Skeletal muscle cell (primary cell): ENCODE results near the gene KLC3.
"Not testable (repeated sequence)": the region's sequence is repeated elsewhere in the genome, so short reads cannot be mapped to it uniquely, and the experiment has no call there.

Source experiments
- DNase-seq: peaks from one replicate; pipeline ENCODE4 v3.0.0-alpha.2; 2010; ENCODE audit warnings: low read depth
- H3K4me3 ChIP-seq: 2 replicates; pipeline ENCODE4 v1.5.1; 2011; ENCODE audit warnings: low read depth, mild to moderate bottlenecking, control low read depth, low read length, moderate library complexity

Gene KLC3

GRCh38 chr19:45312285-45312684 is 28.3 kb upstream of the KLC3 start:
- DNase-seq, H3K4me3 ChIP-seq: not testable (repeated sequence)

DNA sequence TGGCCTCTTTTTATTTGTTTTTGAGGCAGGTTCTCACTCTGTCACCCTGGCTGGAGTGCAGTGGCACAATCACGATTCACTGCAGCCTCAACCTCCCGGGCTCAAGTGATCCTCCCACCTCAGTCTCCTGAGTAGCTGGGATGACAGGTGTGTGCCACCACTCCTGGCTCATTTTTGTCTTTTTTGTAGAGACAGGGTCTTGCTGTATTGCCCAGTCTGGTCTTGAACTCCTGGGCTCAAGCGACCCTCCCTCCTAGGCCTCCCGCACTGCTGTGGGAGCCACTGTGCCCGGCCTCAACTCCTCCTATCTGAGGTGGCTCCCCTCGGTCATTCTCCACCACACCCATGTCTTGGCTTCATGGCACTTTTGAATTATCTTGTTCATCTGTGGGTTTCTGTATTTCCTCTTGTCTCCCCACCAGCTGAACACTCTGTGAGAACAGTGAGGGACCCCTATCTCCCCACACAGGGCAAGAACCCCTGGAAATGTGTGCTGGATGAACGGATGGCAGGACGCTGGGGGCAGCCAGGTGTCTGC is 25.8 kb upstream of the KLC3 start:
- no peak overlapping the region for H3K4me3 ChIP-seq
- no peak for DNase-seq

- H3K4me3 ChIP-seq, result no peak overlapping the region
- no peak for DNase-seq
These were observed 25.2 kb upstream of the KLC3 start for GRCh38 chr19:45315304-45315703.

- H3K4me3 ChIP-seq, result no peak overlapping the region
- no peak for DNase-seq
These were observed 19.4 kb upstream of the KLC3 start for GRCh38 chr19:45320997-45321775.

GRCh38 chr19:45321848-45322247 is 18.7 kb upstream of the KLC3 start:
- no peak overlapping the region for H3K4me3 ChIP-seq
- DNase-seq, result no peak

GRCh38 chr19:45322311-45322710 is 18.2 kb upstream of the KLC3 start:
- DNase-seq, result no peak
- H3K4me3 ChIP-seq, result no peak overlapping the region

DNA sequence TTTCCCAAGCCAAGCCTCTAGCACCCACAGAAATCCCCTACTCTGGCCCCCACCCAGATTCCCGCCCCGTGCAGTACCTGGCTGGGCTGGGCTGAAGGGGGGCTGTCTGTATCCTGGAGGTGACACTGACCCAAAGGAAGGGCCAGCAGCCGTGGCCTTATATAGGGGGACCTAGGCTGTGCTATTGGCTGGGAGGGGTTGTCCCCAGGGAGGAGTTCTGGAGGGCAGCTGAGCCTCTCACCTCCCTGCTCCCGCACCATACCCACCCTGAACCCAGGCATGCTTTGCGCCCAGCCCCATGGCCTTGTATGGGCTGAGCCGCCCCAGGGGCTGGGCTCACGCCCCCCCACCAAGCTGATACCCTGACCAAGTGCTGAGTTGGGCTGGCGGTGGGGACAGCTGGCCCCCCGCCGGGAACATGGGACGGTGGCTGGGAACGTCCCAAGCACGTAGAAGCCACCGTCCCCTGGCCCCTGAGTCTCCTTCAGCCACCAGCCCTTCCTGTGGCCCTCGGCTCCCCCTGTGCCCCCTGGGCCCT is 17.7 kb upstream of the KLC3 start, which contains the start of gene CKM:
TSS of gene CKM (minus strand) at position 132 of the 538 bp plus-strand sequence. CDS start 3,162 bp downstream, outside the sequence.
- DNase-seq, result no peak
- H3K4me3 ChIP-seq, result peak within 1 kb of the TSS; percentile 36

- peak overlapping the region; percentile 36 for H3K4me3 ChIP-seq
These were observed 16.9 kb upstream of the KLC3 start for GRCh38 chr19:45323671-45324081.

DNA sequence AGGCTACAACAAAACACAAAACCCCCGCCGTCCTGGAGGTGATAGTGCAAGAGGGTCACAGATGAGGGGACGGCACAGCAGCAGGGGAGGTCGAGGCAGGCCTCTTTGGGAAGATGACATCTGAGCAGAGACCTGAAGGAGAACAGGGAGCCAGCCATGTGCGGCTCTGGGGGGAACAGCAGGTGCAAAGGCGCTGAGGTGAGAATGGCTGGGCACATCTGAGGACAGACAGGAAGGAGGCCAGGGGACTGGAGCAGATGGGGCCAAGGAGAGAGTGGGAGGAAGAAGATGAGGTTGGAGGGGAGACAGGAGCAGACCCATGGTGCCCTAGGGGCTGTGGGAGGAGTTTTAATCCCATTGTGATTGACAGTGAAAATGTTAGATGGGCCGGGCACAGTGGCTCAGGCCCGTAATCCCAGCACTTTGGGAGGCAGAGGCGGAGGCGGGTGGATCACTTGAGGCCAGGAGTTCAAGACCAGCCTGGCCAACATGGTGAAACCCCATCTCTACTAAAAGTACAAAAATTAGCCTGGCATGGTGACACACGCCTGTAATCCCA is 16.1 kb upstream of the KLC3 start:
- no peak overlapping the region for H3K4me3 ChIP-seq
- no peak for DNase-seq

More at GRCh38 chr19:45323671-45324081, 16.9 kb upstream of the KLC3 start:
- DNase-seq, result no peak

- H3K4me3 ChIP-seq, result no peak overlapping the region
- no peak for DNase-seq
These were observed 13.0 kb upstream of the KLC3 start for GRCh38 chr19:45327404-45328143.

DNA sequence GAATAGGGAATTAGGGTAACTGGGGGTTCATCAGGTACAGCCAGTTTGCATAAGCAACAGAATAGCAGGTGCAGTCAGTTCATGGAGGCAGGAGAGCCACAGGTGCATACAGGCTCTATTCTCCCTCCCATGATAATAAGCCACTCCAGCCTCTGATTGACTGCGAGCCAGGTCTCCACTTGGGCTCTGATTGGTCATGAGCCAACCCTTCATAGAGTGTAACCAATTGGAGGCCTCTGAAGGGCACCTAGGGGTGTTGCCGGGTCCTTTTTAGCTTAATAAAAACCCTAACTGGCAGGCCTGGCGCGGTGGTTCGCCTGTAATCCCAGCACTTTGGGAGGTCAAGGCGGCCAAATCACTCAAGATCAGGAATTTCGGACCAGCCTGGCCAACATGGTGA is 9.1 kb upstream of the KLC3 start:
- DNase-seq, result no peak
- H3K4me3 ChIP-seq, result no peak overlapping the region

DNA sequence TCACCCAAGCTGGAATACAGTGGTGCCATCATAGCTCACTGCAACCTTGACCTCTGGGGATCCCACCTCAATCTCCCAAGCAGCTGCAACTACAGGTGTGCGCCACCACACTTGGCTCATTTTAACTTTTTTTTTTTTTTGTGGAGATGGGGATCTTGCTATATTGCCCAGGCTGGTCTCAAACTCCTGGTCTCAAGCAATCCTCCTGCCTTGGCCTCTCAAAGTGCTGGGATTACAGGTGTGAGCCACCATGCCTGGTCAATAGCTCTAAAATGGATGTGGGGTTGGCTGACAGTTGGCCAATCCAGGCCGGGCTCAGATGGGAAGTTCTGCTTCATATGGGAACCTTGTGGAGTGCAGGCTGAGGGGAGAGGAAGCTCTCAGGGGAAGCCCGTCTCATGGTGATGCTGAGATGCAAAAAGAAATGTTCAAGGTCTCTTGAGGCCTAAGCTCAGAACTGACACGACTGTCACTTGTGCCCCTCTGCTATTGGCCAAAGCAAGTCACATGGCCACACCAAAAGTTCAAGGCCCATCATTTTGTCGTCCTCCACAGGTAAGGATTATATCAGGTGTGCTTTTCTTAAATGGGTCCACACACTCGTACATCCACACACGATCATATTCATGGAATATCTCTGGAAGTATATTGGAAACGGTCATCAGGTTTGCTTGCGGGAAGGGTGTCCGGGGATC is 6.8 kb upstream of the KLC3 start:
- no peak overlapping the region for H3K4me3 ChIP-seq
- DNase-seq, result no peak

GRCh38 chr19:45334881-45335280 is 5.7 kb upstream of the KLC3 start:
- DNase-seq, H3K4me3 ChIP-seq: not testable (repeated sequence)

- no peak for DNase-seq
These were observed 3.8 kb upstream of the KLC3 start for GRCh38 chr19:45336696-45337251.

DNA sequence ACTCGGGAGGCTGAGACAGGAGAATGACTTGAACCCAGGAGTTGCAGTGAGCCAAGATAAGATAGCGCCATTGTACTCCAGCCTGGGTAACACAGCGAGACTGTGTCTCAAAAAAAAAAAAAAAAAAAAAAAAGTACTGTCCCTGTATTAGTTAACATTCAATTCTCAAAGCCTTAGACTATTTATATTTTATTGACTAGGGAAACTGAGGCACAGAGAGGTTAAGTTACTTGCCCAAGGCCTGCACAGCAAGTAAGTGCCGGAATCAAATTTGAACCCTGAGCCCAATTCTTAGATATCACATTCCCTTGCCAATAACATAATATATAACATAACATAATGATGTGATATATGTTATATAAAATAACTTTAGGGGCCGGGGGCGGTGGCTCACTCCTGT is 921 bp upstream of the KLC3 start:
- DNase-seq, result no peak
- no peak overlapping the region for H3K4me3 ChIP-seq

More at GRCh38 chr19:45336696-45337251, 3.8 kb upstream of the KLC3 start:
- no peak overlapping the region for H3K4me3 ChIP-seq

GRCh38 chr19:45340899-45341453 is 426 bp downstream of the KLC3 start:
- H3K4me3 ChIP-seq, result peak overlapping the region; percentile 29
- no peak for DNase-seq

DNA sequence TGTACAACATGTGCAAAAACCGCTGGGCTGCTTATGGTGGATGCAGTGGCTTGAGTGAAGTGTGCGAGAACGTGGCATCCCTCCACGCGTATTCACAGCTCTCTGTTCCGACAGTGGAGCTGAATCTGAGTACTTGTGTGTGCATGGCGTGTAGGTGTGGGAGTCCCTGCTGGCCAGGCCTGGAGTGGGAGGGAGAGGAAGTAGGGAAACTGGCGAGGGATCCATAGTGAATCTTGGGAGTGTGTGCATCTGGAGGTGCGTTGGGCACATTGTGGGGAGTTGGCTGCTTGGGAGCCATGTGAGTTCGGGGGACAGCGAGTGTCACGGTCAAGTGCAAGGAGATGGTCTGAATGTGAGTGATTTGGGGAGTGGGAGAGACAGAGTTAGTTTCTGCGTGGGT is 2.4 kb downstream of the KLC3 start:
- DNase-seq, result no peak
- H3K4me3 ChIP-seq, result no peak overlapping the region

DNA sequence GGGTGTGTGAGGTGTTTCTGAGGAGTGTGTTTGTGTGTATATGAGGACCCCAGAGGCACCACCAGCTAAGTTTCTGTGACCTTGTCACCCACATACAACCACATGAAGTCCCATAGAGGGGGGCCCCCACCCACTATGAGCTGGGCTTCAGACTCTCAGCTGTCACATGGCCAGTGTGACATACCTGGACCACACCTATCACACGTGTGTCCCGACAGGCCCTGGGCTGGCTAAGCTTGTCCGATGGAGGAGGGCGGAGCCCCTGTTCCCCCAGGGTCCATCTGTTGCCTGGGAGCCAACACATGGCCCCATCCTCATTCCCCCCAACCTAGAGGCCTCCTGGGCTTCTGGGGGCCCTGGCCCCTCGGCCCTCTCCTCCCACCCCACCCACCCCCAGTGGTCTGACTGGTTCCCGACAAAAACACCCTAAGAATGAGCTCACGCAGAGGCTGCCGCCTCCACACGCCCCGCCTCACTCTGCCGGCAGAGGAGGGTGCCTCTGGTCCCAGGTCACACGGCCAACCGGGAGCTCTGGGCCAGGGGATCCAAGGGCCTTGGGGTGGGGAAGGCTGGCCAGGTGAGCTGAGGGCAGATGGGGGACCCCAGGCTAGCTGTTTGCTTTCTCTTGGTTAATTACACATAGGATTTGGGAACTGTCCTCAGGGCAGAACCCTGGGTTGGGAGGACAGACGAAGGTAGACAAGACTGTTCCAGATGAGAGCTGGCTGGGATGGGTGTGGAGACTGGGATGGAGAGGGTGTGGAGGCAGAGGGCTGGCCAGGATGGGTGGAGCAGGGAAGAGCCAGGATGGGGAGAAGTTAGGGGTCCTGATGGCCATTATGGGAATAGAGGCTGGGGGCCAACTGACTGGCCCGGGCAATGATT is 4.3 kb downstream of the KLC3 start:
- no peak overlapping the region for H3K4me3 ChIP-seq
- no peak for DNase-seq
